AG09319 (cell line): Measurements from ENCODE around the gene KRTAP5-5.
"Not testable (repeated sequence)": the region's sequence is repeated elsewhere in the genome, so short reads cannot be mapped to it uniquely, and the experiment has no call there.

Source experiments
- DNase-seq: peaks from one replicate; pipeline ENCODE4 v3.0.0-alpha.2; 2010; ENCODE audit warnings: low read depth; ENCODE audit errors: extremely low read depth
- TF ChIP-seq, protein P1 (sequence below): IDR thresholded peaks from 2 replicates; pipeline ENCODE4 v1.5.1; 2011; ENCODE audit warnings: low read depth, mild to moderate bottlenecking, inconsistent platforms, low read length, moderate library complexity

The KRTAP5-5 gene, protein sequence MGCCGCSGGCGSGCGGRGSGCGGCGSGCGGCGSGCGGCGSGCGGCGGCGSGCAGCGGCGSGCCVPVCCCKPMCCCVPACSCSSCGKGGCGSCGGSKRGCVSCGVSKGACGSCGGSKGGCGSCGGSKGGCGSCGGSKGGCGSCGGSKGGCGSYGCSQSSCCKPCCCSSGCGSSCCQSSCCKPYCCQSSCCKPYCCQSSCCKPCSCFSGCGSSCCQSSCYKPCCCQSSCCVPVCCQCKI

DNA sequence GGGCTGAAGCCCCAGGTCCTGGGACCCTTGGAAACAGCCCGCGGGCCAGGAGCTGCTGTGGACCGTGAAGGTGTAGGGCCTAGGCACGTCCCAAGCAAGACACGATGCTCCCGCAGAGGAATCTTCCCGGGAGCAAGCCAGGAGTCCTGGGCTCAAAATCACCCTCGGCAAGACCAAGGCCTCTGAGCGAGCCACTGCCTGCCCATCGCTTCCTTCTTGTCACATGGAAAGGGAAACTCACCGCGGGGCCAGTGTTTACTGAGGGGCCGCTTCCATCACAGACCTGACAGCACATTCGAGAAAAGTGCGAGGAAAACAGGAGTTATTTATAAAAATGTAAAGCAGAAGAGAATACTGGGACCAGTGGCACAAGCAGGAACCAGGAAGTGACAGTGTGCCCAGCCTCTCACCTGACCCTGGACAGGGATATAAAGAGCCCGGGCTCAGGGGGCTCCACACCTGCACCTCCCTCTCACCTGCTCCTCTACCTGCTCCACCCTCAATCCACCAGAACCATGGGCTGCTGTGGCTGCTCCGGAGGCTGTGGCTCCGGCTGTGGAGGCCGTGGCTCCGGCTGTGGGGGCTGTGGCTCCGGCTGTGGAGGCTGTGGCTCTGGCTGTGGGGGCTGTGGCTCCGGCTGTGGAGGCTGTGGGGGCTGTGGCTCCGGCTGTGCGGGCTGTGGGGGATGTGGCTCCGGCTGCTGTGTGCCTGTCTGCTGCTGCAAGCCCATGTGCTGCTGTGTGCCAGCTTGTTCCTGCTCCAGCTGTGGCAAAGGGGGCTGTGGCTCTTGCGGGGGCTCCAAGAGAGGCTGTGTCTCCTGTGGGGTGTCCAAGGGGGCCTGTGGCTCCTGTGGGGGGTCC, at the start of gene KRTAP5-5:
Gene KRTAP5-5, plus strand, starts transcription at position 450 of the 860 bp plus-strand sequence. Its CDS starts 66 bp downstream, at position 516.
- DNase-seq: no peak
- TF ChIP-seq, protein P1, sequence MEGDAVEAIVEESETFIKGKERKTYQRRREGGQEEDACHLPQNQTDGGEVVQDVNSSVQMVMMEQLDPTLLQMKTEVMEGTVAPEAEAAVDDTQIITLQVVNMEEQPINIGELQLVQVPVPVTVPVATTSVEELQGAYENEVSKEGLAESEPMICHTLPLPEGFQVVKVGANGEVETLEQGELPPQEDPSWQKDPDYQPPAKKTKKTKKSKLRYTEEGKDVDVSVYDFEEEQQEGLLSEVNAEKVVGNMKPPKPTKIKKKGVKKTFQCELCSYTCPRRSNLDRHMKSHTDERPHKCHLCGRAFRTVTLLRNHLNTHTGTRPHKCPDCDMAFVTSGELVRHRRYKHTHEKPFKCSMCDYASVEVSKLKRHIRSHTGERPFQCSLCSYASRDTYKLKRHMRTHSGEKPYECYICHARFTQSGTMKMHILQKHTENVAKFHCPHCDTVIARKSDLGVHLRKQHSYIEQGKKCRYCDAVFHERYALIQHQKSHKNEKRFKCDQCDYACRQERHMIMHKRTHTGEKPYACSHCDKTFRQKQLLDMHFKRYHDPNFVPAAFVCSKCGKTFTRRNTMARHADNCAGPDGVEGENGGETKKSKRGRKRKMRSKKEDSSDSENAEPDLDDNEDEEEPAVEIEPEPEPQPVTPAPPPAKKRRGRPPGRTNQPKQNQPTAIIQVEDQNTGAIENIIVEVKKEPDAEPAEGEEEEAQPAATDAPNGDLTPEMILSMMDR: no peak

DNA sequence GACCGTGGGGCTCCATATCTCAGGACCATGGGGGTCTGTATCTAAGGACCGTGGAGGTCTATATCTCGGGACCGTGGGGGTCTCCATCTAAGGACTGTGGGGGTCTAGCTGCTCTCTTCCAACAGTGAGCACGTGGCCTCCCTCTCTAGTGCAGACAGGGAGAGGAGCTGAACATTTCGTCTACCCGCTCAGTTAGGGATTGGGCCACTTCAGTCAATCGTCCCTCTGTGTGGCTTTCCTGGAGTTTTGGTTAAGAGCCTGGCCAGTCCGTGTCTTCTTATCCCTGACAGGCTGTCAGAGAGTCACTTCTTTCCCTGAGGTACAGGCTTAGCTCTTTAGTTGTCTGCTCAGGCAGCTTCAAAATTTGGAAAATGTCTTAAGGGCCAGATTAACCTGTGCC, 47.6 kb upstream of the KRTAP5-5 start:
- TF ChIP-seq, protein P1: no peak
- DNase-seq: no peak

DNA sequence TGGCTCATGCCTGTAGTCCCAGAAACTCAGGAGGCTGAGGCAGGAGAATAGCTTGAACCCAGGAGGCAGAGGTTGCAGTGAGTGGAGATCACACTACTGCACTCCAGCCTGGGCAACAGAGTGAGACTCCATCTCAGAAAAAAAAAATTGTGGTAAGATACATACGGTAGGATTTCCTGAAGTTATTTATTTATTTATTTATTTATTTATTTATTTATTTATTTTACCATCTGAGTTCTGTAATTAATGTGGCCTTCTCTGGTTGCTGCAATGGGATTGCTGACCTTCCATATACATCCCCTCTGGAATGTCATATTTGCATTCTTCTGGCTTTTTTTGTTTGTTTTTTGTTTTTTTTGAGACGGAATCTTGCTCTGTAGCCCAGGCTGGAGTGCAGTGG, 46.7 kb upstream of the KRTAP5-5 start:
- not testable (repeated sequence) for DNase-seq

DNA sequence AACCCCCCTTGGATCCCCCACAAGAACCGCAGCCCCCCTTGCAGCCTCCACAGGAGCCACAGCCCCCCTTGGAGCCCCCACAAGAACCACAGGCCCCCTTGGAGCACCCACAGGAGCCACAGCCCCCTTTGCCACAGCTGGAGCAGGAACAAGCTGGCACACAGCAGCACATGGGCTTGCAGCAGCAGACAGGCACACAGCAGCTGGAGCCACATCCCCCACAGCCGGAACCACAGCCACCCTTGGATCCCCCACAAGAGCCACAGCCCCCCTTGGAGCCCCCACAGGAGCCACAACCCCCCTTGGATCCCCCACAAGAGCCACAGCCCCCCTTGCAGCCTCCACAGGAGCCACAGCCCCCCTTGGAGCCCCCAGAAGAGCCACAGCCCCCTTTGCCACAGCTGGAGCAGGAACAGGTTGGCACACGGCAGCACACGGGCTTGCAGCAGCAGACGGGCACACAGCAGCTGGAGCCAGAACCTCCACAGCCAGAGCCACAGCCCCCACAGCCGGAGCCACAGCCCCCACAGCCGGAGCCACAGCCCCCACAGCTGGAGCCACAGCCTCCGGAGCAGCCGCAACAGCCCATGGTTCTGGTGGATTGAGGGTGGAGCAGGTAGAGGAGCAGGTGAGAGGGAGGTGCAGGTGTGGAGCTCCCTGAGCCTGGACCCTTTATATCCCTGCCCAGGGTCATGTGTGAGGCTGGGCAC, 44.8 kb upstream of the KRTAP5-5 start, which contains the start of gene KRTAP5-1:
Gene KRTAP5-1, minus strand, starts transcription at position 623 of the 710 bp plus-strand sequence. Its CDS starts 34 bp downstream, at position 589.
- DNase-seq: not testable (repeated sequence)

DNA sequence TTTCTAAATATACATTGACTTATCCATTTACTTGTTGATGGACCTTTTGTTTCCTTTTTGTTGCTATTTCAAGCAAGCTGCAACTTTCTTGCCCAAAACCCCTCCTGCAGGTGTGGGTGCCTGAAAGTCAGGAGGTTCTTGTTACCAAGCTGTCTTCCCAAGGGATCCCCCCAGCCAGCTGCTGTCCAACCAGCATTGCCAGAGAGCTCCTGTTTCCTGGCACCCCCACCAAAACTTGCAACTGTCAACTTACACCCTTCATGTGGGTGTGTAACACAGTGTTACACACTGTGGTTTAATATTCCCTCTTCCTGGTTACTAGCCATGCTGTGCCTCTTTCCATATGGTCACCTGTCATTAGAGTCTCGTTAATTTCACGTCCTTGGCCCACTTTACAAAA, 42.9 kb upstream of the KRTAP5-5 start:
- DNase-seq: no peak
- TF ChIP-seq, protein P1: no peak

DNA sequence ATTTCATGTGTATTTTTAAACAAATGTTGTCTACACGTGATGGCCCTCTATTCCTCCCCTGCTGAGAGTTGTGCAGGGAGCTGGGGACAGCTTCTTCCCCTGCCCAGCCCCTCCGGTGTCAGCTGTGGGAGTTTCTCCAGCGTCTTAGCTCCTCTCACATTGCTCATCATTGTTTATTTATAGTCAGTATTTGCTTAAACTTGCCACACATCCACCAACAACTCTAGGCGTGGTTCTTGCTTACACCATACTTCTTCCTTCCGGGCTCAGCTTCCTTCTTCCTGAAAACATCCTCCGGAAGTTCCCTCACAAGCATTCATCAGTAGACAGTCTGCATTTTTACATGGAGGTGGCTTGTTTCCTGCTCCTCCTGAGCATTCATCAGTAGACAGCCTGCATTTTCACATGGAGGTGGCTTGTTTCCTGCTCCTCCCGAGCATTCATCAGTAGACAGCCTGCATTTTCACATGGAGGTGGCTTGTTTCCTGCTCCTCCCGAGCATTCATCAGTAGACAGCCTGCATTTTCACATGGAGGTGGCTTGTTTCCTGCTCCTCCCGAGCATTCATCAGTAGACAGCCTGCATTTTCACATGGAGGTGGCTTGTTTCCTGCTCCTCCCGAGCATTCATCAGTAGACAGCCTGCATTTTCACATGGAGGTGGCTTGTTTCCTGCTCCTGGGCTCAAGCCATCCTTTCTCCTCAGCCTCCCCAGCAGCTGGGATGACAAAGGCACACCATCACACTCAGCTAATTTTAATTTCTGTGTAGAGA, 40.2 kb upstream of the KRTAP5-5 start:
- not testable (repeated sequence) for DNase-seq

DNA sequence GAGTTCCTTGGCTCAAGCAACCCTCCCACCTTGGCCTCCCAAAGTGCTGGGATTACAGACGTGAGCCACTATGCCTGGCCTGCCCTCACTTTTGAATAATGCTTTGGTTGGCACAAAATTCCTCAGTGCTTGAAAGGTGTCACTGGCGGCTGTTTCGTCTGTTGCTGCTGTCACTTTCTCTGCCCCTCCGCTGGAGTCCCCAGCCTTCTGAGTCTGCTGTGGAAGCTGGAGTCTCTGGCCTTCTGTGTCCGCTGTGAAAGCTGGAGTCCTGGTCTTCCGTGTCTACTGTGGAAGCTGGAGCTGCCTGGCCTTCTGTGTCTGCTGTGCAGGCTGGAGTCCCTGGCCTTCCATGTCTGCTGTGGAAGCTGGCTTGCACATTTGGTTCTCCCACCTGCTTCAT, 39.6 kb upstream of the KRTAP5-5 start:
- DNase-seq: no peak
- TF ChIP-seq, protein P1: no peak

DNA sequence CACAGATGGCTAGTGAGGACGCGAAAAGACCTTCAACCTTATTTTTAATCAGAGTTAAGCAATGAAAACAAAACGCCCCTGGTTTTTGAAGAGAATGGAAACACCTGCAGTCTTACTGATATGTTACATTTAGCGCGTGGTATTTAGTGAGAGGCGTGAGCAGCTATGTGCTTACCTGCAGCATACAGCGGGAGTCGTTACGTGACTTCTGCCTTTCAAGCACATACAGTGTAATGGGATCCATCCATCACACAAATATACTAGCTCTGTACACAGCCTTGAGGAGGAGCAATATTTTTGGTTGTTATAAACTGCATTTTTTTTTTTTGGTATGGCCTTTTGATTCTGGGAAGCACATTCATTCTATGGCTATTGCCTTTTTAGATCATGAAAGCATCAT, 36.9 kb upstream of the KRTAP5-5 start:
- DNase-seq: no peak

DNA sequence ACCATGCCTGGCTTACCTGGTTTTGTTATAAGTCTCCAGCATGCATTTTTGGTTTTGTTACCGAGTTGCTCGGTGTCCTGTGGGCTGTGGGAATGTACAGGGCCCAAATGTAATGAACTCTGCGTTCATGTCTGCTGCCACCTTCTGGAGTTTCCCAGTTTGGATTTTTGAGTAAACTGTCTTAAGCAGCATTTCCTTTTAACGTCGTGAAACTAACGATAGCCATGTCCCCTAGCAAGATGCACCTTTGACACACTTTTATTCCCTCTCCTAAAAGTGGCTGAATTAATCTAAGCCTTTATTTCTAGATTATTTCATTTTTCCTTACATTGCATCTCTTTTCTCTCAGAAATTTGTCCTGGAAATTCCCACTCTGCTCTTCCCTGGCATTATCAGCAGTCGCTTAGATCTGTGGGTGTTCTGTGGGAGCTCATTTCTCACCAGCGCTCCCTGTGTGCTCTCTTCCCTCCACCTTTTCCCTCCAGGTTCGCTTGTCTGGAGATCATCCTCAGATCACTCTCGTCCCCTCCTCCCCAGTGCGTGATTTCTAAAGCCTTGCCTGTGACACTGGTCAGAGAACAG, 33.5 kb upstream of the KRTAP5-5 start:
- DNase-seq: not testable (repeated sequence)

More for the DNA sequence above, 36.9 kb upstream of the KRTAP5-5 start:
- TF ChIP-seq, protein P1: no peak

DNA sequence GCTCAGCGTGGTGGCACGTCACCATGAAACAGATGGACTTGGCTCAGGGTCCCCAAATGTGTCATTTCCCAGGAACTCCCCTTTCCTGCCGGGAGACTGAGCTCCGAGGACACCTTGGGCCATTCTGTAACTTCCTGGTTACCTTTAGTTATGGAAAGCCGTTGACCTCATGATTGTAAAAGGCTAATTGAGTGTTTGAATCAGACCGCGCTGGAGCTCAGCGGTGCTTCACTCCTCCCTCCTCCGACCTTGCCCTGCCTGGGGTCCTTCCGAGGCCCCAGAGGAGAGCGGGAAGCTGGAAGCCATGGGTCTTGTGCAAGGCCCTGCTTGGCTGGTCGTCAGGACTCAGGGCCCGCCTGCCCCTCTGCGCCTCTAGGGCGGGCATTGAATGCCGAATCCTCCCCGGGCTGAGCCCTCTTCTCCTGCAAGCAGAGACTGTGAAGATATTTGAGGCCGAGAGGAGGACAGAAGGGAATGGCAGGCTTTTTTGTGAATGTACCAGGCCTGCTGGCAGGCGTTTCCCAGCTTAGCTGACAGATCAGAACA, 32.9 kb upstream of the KRTAP5-5 start:
- not testable (repeated sequence) for DNase-seq
